ENCODE measurements around the gene ADAM15. TPM values are rescaled to one million over a fixed set of nuclear protein-coding genes. Genes with fewer than 3 reads are reported as not detected.

Gene ADAM15
- total RNA-seq, 1 donor from 2014 or later = 7.6 TPM

- TF ChIP-seq, protein P1, sequence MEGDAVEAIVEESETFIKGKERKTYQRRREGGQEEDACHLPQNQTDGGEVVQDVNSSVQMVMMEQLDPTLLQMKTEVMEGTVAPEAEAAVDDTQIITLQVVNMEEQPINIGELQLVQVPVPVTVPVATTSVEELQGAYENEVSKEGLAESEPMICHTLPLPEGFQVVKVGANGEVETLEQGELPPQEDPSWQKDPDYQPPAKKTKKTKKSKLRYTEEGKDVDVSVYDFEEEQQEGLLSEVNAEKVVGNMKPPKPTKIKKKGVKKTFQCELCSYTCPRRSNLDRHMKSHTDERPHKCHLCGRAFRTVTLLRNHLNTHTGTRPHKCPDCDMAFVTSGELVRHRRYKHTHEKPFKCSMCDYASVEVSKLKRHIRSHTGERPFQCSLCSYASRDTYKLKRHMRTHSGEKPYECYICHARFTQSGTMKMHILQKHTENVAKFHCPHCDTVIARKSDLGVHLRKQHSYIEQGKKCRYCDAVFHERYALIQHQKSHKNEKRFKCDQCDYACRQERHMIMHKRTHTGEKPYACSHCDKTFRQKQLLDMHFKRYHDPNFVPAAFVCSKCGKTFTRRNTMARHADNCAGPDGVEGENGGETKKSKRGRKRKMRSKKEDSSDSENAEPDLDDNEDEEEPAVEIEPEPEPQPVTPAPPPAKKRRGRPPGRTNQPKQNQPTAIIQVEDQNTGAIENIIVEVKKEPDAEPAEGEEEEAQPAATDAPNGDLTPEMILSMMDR (IDR thresholded peaks at IDR 0.05; ENCODE audit: partially characterized antibody, unreplicated experiment) = no peak
- peaks cover 6% of the 10 kb centered on the region for H3K9me3 Mint-ChIP-seq (ENCODE audit: unreplicated experiment)
- no peaks in the 10 kb centered on the region for H3K36me3 Mint-ChIP-seq (ENCODE audit: unreplicated experiment)
- H3K27me3 Mint-ChIP-seq (ENCODE audit: unreplicated experiment) = peaks cover 8% of the 10 kb centered on the region
- no peak overlapping the region for H3K27ac Mint-ChIP-seq (ENCODE audit: unreplicated experiment)
- peaks cover 12% of the 10 kb centered on the region for H3K4me1 Mint-ChIP-seq (ENCODE audit: low read depth, unreplicated experiment)
- DNase-seq = no peak
- no peak overlapping the region for H3K4me3 Mint-ChIP-seq (ENCODE audit: unreplicated experiment)
These were observed 41.5 kb downstream of the ADAM15 start for GRCh38 chr1:155092641-155093040.

DNA sequence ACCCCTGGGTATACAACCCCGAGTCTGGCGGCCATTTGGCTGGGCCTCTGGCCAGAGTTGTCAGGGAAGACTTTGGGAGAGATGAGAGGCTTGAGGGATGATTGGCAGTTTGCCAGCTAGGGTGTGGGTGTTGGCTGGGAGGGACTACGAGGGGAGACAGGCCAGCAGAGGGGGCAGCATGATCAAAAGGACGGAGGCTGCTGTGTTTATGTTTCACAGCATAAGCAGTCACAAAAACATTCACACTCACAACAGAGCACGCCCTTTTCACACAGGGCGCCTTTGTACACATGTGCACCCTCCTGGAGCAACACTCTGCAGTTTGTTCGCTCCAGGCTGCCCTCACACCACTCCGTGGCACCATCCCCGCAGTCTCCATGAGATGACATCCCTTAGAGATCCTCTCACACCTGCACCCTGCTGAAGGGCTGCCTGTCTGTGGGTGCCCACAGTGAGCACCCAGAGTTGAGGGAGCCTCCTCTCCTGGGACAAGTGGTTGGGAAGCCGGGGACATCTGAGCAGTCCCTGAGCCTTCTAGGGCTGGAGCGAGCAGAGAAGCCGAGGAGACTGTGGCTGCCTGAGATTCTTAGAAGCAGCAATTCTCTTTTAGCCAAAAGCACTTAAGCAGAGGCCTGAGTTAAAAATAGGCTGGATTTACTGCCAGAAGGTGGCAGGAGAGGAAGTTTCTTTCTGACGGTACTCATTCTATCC lies 43.0 kb downstream of the ADAM15 start:
- no peaks in the 10 kb centered on the region for H3K36me3 Mint-ChIP-seq (ENCODE audit: unreplicated experiment)
- H3K27me3 Mint-ChIP-seq (ENCODE audit: unreplicated experiment) = peaks cover 8% of the 10 kb centered on the region
- H3K4me3 Mint-ChIP-seq (ENCODE audit: unreplicated experiment) = no peak overlapping the region
- TF ChIP-seq, protein P1 (IDR thresholded peaks at IDR 0.05; ENCODE audit: partially characterized antibody, unreplicated experiment) = peak; percentile 27
- peak; percentile 61 for DNase-seq
- peaks cover 12% of the 10 kb centered on the region for H3K4me1 Mint-ChIP-seq (ENCODE audit: low read depth, unreplicated experiment)
- peaks cover 6% of the 10 kb centered on the region for H3K9me3 Mint-ChIP-seq (ENCODE audit: unreplicated experiment)
- no peak overlapping the region for H3K27ac Mint-ChIP-seq (ENCODE audit: unreplicated experiment)

DNA sequence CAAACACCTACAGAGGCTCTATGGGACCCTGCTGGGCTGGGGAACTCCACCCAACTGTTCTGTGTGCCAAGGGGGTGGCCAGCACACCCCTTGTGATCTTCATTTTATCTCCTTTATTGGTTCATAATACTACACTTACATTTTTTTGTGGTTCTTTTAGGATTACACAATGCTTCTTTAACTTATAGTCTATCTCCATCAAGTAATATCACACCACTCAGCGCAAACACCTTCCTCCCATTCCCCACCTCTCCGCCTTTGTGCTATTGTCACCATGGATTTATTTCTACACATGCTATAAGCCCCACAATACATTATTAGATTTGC lies 43.5 kb downstream of the ADAM15 start:
- Mint-ChIP-seq H3K36me3 (ENCODE audit: unreplicated experiment) (no peaks in the 10 kb centered on the region), H3K4me1 (ENCODE audit: low read depth, unreplicated experiment) (peaks cover 12% of the 10 kb centered on the region), H3K27me3 (ENCODE audit: unreplicated experiment) (peaks cover 8% of the 10 kb centered on the region), H3K27ac (ENCODE audit: unreplicated experiment) (peak overlapping the region; percentile 23), H3K4me3 (ENCODE audit: unreplicated experiment) (peak overlapping the region; percentile 49), H3K9me3 (ENCODE audit: unreplicated experiment) (peaks cover 6% of the 10 kb centered on the region)
- no peak for DNase-seq
- TF ChIP-seq, protein P1 (IDR thresholded peaks at IDR 0.05; ENCODE audit: partially characterized antibody, unreplicated experiment) = peak; percentile 5

DNA sequence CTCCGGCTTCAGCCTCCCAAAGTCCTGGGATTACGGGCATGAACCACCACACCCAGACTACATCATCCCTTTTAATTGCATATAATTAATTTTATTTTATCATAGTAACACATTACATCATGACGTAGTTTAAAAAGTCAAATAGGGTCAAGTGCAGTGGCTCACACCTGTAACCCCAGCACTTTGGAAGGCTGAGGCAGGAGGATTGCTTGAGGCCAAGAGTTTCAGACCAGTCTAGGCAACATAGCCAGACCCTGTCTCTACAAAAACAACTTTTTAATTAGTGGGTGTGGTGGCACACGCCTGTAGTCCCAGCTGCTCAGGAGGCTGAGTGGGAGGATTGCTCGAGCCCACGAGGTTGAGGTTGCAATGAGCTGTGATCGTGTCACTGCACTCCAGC lies 48.2 kb downstream of the ADAM15 start:
- TF ChIP-seq, protein P1 (IDR thresholded peaks at IDR 0.05; ENCODE audit: partially characterized antibody, unreplicated experiment) = no peak
- Mint-ChIP-seq H3K27me3 (ENCODE audit: unreplicated experiment) (no peaks in the 10 kb centered on the region), H3K4me3 (ENCODE audit: unreplicated experiment) (no peak overlapping the region), H3K4me1 (ENCODE audit: low read depth, unreplicated experiment) (peaks cover 5% of the 10 kb centered on the region), H3K27ac (ENCODE audit: unreplicated experiment) (no peak overlapping the region), H3K36me3 (ENCODE audit: unreplicated experiment) (no peaks in the 10 kb centered on the region), H3K9me3 (ENCODE audit: unreplicated experiment) (peaks cover 3% of the 10 kb centered on the region)
- no peak for DNase-seq

- Mint-ChIP-seq H3K4me1 (ENCODE audit: low read depth, unreplicated experiment) (no peaks in the 10 kb centered on the region), H3K9me3 (ENCODE audit: unreplicated experiment) (no peaks in the 10 kb centered on the region), H3K36me3 (ENCODE audit: unreplicated experiment) (no peaks in the 10 kb centered on the region), H3K4me3 (ENCODE audit: unreplicated experiment) (no peak overlapping the region), H3K27ac (ENCODE audit: unreplicated experiment) (no peak overlapping the region), H3K27me3 (ENCODE audit: unreplicated experiment) (no peaks in the 10 kb centered on the region)
- no peak for DNase-seq
- TF ChIP-seq, protein P1 (IDR thresholded peaks at IDR 0.05; ENCODE audit: partially characterized antibody, unreplicated experiment) = no peak
These were observed 52.2 kb downstream of the ADAM15 start for GRCh38 chr1:155103325-155103724.
